ENCODE results near the gene VGF. TPM values are rescaled to one million over a fixed set of nuclear protein-coding genes. Genes with fewer than 3 reads are reported as not detected.

VGF gene
- total and polyA plus RNA-seq, 2 donors (not counting 1 experiment from before 2014, with no cell fraction given): 0.10 to 0.17 TPM

GRCh38 chr7:101123703-101124068, 41.7 kb downstream of the VGF start:
- H3K4me1 ChIP-seq (ENCODE audit: control insufficient read depth in 2 of 2, insufficient read depth in 2 of 2, low read length in 2 of 2): peaks cover 24 to 25% of the 10 kb centered on the region in 2 donors
- no peaks in the 10 kb centered on the region for H3K79me2 ChIP-seq (ENCODE audit: control insufficient read depth, insufficient read depth, low read length)
- Mint-ChIP-seq H3K4me1 (peaks cover 46% of the 10 kb centered on the region), H3K9me3 (ENCODE audit: insufficient read depth) (no peaks in the 10 kb centered on the region), H3K27ac (no peak overlapping the region), H3K27me3 (peaks cover 36% of the 10 kb centered on the region), H3K4me3 (no peak overlapping the region)
- H2AFZ ChIP-seq (ENCODE audit: insufficient read depth, low read depth, low read length, poor library complexity, severe bottlenecking): no peak overlapping the region
- POLR2A ChIA-PET: interaction anchor here (0.6 kb wide), 1 partner anchor 39 kb away, joined by 6 read pairs; the partner anchor contains the start of gene TRIM56
- H3K27me3 ChIP-seq (replicated peaks in 1 of 4; ENCODE audit: control extremely low read depth in 1 of 4, control insufficient read depth in 3 of 4, insufficient read depth in 4 of 4, low read length in 3 of 4): peaks cover 0 to 22% (median 7%) of the 10 kb centered on the region in 4 experiments
- no peak for TF ChIP-seq EZH2 (IDR thresholded peaks at IDR 0.05; ENCODE audit: borderline replicate concordance, insufficient read depth, low read depth, low read length, poor library complexity, severe bottlenecking)
- no peak for TF ChIP-seq CTCF (IDR thresholded peaks at IDR 0.05)
- CTCF ChIA-PET: interaction anchor here (0.6 to 1.8 kb wide), 4 partner anchors 20 to 112 kb away, joined by 3 to 10 read pairs (median 3); no protein-coding TSS in a partner anchor
- no peak overlapping the region for H3K4me3 ChIP-seq (ENCODE audit: control extremely low read depth in 1 of 5, extremely low read depth in 1 of 5, insufficient read depth in 1 of 5, low read depth in 2 of 5, low read length in 4 of 5)
- intact Hi-C loops (cut with micrococcal nuclease): no loop called here
- H3K27ac ChIP-seq (ENCODE audit: low read length in 2 of 2): no peak overlapping the region
- WGBS (ENCODE audit: insufficient coverage): 100% methylated on average over 2 of the region's 3 CpGs
- ATAC-seq (ENCODE audit: low read depth) (no peak), DNase-seq (no peak)
- H3K4me2 ChIP-seq (replicated peaks; ENCODE audit: low read depth, low read length, poor library complexity, severe bottlenecking): no peak overlapping the region
- H3K9me3 ChIP-seq (ENCODE audit: control extremely low read depth in 1 of 3, control insufficient read depth in 2 of 3, insufficient read depth in 1 of 3, low read length in 2 of 3): peaks cover 0 to 11% (median 0%) of the 10 kb centered on the region in 3 donors
- H3K36me3 ChIP-seq (replicated peaks in 1 of 2; ENCODE audit: control extremely low read depth in 1 of 2, control insufficient read depth in 1 of 2, extremely low read depth in 1 of 2, insufficient read depth in 2 of 2, low read length in 1 of 2): no peaks in the 10 kb centered on the region
- H3K9ac ChIP-seq (ENCODE audit: low read length): no peak overlapping the region
- H4K20me1 ChIP-seq (ENCODE audit: control insufficient read depth, insufficient read depth, low read length, poor library complexity, severe bottlenecking): no peaks in the 10 kb centered on the region

- H3K4me1 Mint-ChIP-seq: peaks cover 44% of the 10 kb centered on the region
- Histone ChIP-seq H3K4me1 (ENCODE audit: control insufficient read depth in 2 of 2, insufficient read depth in 2 of 2, low read length in 2 of 2) (peaks cover 24 to 25% of the 10 kb centered on the region in 2 donors), H2AFZ (ENCODE audit: insufficient read depth, low read depth, low read length, poor library complexity, severe bottlenecking) (peak overlapping the region; percentile 98), H3K27me3 (replicated peaks in 1 of 4; ENCODE audit: control extremely low read depth in 1 of 4, control insufficient read depth in 3 of 4, insufficient read depth in 4 of 4, low read length in 3 of 4) (peaks cover 0 to 17% (median 6%) of the 10 kb centered on the region in 4 experiments), H3K36me3 (replicated peaks in 1 of 2; ENCODE audit: control extremely low read depth in 1 of 2, control insufficient read depth in 1 of 2, extremely low read depth in 1 of 2, insufficient read depth in 2 of 2, low read length in 1 of 2) (no peaks in the 10 kb centered on the region), H3K4me2 (replicated peaks; ENCODE audit: low read depth, low read length, poor library complexity, severe bottlenecking) (peak overlapping the region; percentile 79), H3K9me3 (ENCODE audit: control extremely low read depth in 1 of 3, control insufficient read depth in 2 of 3, insufficient read depth in 1 of 3, low read length in 2 of 3) (peaks cover 0 to 11% (median 0%) of the 10 kb centered on the region in 3 donors), H3K79me2 (ENCODE audit: control insufficient read depth, insufficient read depth, low read length) (no peaks in the 10 kb centered on the region), H4K20me1 (ENCODE audit: control insufficient read depth, insufficient read depth, low read length, poor library complexity, severe bottlenecking) (no peaks in the 10 kb centered on the region), H3K4me3 (ENCODE audit: control extremely low read depth in 1 of 5, extremely low read depth in 1 of 5, insufficient read depth in 1 of 5, low read depth in 2 of 5, low read length in 4 of 5) (peak overlapping the region in 1 of 5 experiments; percentile 50), H3K9ac (ENCODE audit: low read length) (no peak overlapping the region), H3K27ac (ENCODE audit: low read length in 2 of 2) (no peak overlapping the region)
- ChIA-PET POLR2A (interaction anchor here (0.6 kb wide), 1 partner anchor 38 kb away, joined by 6 read pairs; the partner anchor contains the start of gene TRIM56), CTCF (interaction anchor here (0.6 to 1.8 kb wide), 4 partner anchors 21 to 489 kb away, joined by 3 to 10 read pairs (median 3); no protein-coding TSS in a partner anchor)
- peaks cover 36% of the 10 kb centered on the region for H3K27me3 Mint-ChIP-seq
- no peaks in the 10 kb centered on the region for H3K9me3 Mint-ChIP-seq (ENCODE audit: insufficient read depth)
- TF ChIP-seq EZH2 (IDR thresholded peaks at IDR 0.05; ENCODE audit: borderline replicate concordance, insufficient read depth, low read depth, low read length, poor library complexity, severe bottlenecking) (no peak), CTCF (IDR thresholded peaks at IDR 0.05) (no peak)
- H3K4me3 Mint-ChIP-seq: no peak overlapping the region
- intact Hi-C loops (cut with micrococcal nuclease): no loop called here
- no peak for ATAC-seq (ENCODE audit: low read depth)
- no peak overlapping the region for H3K27ac Mint-ChIP-seq
- DNase-seq: no peak
- 90% methylated on average over 9 of the region's 11 CpGs for WGBS (ENCODE audit: insufficient coverage)
These were observed 42.3 kb downstream of the VGF start for GRCh38 chr7:101122933-101123702.

Data from B cell (primary cell).